GM19452 (cell line): Measurements from ENCODE around the gene UBE4A.
"Not testable (repeated sequence)": the region's sequence is repeated elsewhere in the genome, so short reads cannot be mapped to it uniquely, and the experiment has no call there.

Experiments used
- ATAC-seq: cut with Tn5 transposase; IDR thresholded peaks from one replicate; pipeline ENCODE4 v1.9.1; 2021; ENCODE audit not compliant: unreplicated experiment

UBE4A gene

GRCh38 chr11:118398791-118399559 is 39.6 kb downstream of the UBE4A start:
- no peak for ATAC-seq

GRCh38 chr11:118401151-118401879 is 41.9 kb downstream of the UBE4A start, which contains the start of gene ATP5MG:
ATP5MG (plus strand) TSS chr11:118401606; CDS start chr11:118401666, 60 bp downstream.
- peak; percentile 60 for ATAC-seq

GRCh38 chr11:118401880-118402590 is 42.6 kb downstream of the UBE4A start:
- ATAC-seq, result peak; percentile 8

GRCh38 chr11:118402594-118402993 is 43.2 kb downstream of the UBE4A start:
- not testable (repeated sequence) for ATAC-seq

- no peak for ATAC-seq
Observed at GRCh38 chr11:118406599-118407166, 47.3 kb downstream of the UBE4A start.

- peak; percentile 61 for ATAC-seq
Observed at GRCh38 chr11:118410055-118410745, 50.8 kb downstream of the UBE4A start.

- no peak for ATAC-seq
Observed at GRCh38 chr11:118411530-118411929, 52.1 kb downstream of the UBE4A start.

- no peak for ATAC-seq
Observed at GRCh38 chr11:118412921-118413320, 53.5 kb downstream of the UBE4A start.

GRCh38 chr11:118415062-118415738 is 55.8 kb downstream of the UBE4A start:
- ATAC-seq, result no peak

- no peak for ATAC-seq
Observed at GRCh38 chr11:118415739-118416068, 56.3 kb downstream of the UBE4A start.

GRCh38 chr11:118416900-118417299 is 57.5 kb downstream of the UBE4A start:
- ATAC-seq, result not testable (repeated sequence)

GRCh38 chr11:118417801-118418200 is 58.4 kb downstream of the UBE4A start:
- ATAC-seq, result no peak

GRCh38 chr11:118418766-118419165 is 59.4 kb downstream of the UBE4A start:
- no peak for ATAC-seq

GRCh38 chr11:118427707-118428106 is 68.3 kb downstream of the UBE4A start:
- ATAC-seq, result no peak

- no peak for ATAC-seq
Observed at GRCh38 chr11:118430956-118431355, 71.6 kb downstream of the UBE4A start.

- no peak for ATAC-seq
Observed at GRCh38 chr11:118434123-118434552, 74.7 kb downstream of the UBE4A start.

GRCh38 chr11:118434553-118435289 is 75.3 kb downstream of the UBE4A start:
- no peak for ATAC-seq

- ATAC-seq, result peak; percentile 24
Observed at GRCh38 chr11:118435290-118435892, 76.0 kb downstream of the UBE4A start.
